ENCODE results near the gene GOLGA5. TPM values are rescaled to one million over a fixed set of nuclear protein-coding genes. Genes with fewer than 3 reads are reported as not detected.

Gene GOLGA5
- total RNA-seq, 1 donor from 2014 or later = 29.7 TPM

DNA sequence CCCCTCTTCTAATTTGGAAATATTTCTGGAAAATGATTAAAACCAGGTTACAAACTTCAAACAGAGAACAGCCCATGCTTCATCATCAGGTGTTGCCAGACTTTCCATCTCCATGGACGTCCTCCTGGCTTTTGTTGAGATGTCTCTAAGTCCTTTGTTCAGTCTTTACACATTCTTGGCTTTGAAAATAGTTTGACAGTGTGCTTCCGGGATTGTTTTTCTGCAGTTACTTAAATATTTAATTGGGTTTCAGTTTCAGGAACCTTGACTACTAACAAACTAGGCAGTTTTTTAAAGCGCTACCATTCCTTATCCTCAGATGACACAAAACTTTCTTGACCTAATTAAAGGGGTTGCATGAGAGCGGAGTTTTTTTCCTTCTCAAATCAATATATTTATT is 47.8 kb downstream of the GOLGA5 start:
- H3K4me3 Mint-ChIP-seq (ENCODE audit: low read depth) = no peak overlapping the region
- peaks cover 24% of the 10 kb centered on the region for H3K36me3 Mint-ChIP-seq (ENCODE audit: insufficient read depth)
- DNase-seq (ENCODE audit: low spot score, unreplicated experiment) = no peak

DNA sequence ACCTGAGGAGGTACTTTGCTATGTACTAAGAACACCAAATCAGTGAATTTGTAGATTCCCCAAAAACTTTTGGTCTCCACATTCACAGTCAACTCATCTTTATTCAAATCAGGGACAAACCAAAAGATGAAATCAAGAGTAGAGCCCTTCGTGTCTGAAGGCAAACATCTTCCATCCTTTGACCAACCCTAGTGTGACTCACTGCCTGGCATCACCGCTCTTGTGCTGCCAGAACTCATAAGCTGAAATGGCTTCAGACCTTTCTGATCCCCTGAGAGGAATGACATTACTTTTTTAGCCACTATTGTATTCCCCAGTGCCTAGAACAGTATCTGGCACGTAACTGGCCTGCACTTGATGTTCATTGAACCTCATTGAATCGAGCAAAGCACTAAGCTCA is 50.1 kb downstream of the GOLGA5 start:
- no peaks in the 10 kb centered on the region for H3K27me3 Mint-ChIP-seq
- H3K36me3 Mint-ChIP-seq (ENCODE audit: insufficient read depth) = peaks cover 12% of the 10 kb centered on the region
- no peak for DNase-seq (ENCODE audit: low spot score, unreplicated experiment)
- no peak overlapping the region for H3K4me3 Mint-ChIP-seq (ENCODE audit: low read depth)
- H3K9me3 Mint-ChIP-seq (ENCODE audit: low read depth) = peaks cover 6% of the 10 kb centered on the region
- H3K4me1 Mint-ChIP-seq (ENCODE audit: low read depth) = peaks cover 18% of the 10 kb centered on the region
- TF ChIP-seq CTCF (IDR thresholded peaks at IDR 0.05; ENCODE audit: unreplicated experiment) = no peak
- H3K27ac Mint-ChIP-seq = no peak overlapping the region

More for the DNA sequence above, 47.8 kb downstream of the GOLGA5 start:
- peaks cover 5% of the 10 kb centered on the region for H3K4me1 Mint-ChIP-seq (ENCODE audit: low read depth)
- TF ChIP-seq CTCF (IDR thresholded peaks at IDR 0.05; ENCODE audit: unreplicated experiment) = no peak
- H3K27me3 Mint-ChIP-seq = no peaks in the 10 kb centered on the region
- peak overlapping the region; percentile 54 for H3K27ac Mint-ChIP-seq
- H3K9me3 Mint-ChIP-seq (ENCODE audit: low read depth) = peaks cover 6% of the 10 kb centered on the region

GRCh38 chr14:92846162-92846897 is 52.2 kb downstream of the GOLGA5 start:
- H3K36me3 Mint-ChIP-seq (ENCODE audit: insufficient read depth) = peaks cover 4% of the 10 kb centered on the region
- H3K27me3 Mint-ChIP-seq = no peaks in the 10 kb centered on the region
- H3K4me3 Mint-ChIP-seq (ENCODE audit: low read depth) = no peak overlapping the region
- H3K4me1 Mint-ChIP-seq (ENCODE audit: low read depth) = peaks cover 18% of the 10 kb centered on the region
- no peak for TF ChIP-seq CTCF (IDR thresholded peaks at IDR 0.05; ENCODE audit: unreplicated experiment)
- DNase-seq (ENCODE audit: low spot score, unreplicated experiment) = no peak
- H3K9me3 Mint-ChIP-seq (ENCODE audit: low read depth) = peaks cover 6% of the 10 kb centered on the region
- H3K27ac Mint-ChIP-seq = no peak overlapping the region

- H3K27me3 Mint-ChIP-seq = no peaks in the 10 kb centered on the region
- DNase-seq (ENCODE audit: low spot score, unreplicated experiment) = no peak
- no peak overlapping the region for H3K27ac Mint-ChIP-seq
- H3K9me3 Mint-ChIP-seq (ENCODE audit: low read depth) = peaks cover 13% of the 10 kb centered on the region
- H3K4me1 Mint-ChIP-seq (ENCODE audit: low read depth) = peaks cover 17% of the 10 kb centered on the region
- H3K36me3 Mint-ChIP-seq (ENCODE audit: insufficient read depth) = peaks cover 1% of the 10 kb centered on the region
- TF ChIP-seq CTCF (IDR thresholded peaks at IDR 0.05; ENCODE audit: unreplicated experiment) = no peak
- no peak overlapping the region for H3K4me3 Mint-ChIP-seq (ENCODE audit: low read depth)
These were observed 53.2 kb downstream of the GOLGA5 start for GRCh38 chr14:92847278-92847677.

- Mint-ChIP-seq H3K4me1 (ENCODE audit: low read depth) (peaks cover 17% of the 10 kb centered on the region), H3K4me3 (ENCODE audit: low read depth) (no peak overlapping the region), H3K27ac (no peak overlapping the region), H3K36me3 (ENCODE audit: insufficient read depth) (peaks cover 1% of the 10 kb centered on the region), H3K27me3 (no peaks in the 10 kb centered on the region), H3K9me3 (ENCODE audit: low read depth) (peaks cover 14% of the 10 kb centered on the region)
- TF ChIP-seq CTCF (IDR thresholded peaks at IDR 0.05; ENCODE audit: unreplicated experiment) = no peak
- DNase-seq (ENCODE audit: low spot score, unreplicated experiment) = no peak
These were observed 53.6 kb downstream of the GOLGA5 start for GRCh38 chr14:92847749-92848148.

Measured in progenitor cell of endocrine pancreas (in vitro differentiated cells).